ENCODE results near the gene SLC25A47.

DNA sequence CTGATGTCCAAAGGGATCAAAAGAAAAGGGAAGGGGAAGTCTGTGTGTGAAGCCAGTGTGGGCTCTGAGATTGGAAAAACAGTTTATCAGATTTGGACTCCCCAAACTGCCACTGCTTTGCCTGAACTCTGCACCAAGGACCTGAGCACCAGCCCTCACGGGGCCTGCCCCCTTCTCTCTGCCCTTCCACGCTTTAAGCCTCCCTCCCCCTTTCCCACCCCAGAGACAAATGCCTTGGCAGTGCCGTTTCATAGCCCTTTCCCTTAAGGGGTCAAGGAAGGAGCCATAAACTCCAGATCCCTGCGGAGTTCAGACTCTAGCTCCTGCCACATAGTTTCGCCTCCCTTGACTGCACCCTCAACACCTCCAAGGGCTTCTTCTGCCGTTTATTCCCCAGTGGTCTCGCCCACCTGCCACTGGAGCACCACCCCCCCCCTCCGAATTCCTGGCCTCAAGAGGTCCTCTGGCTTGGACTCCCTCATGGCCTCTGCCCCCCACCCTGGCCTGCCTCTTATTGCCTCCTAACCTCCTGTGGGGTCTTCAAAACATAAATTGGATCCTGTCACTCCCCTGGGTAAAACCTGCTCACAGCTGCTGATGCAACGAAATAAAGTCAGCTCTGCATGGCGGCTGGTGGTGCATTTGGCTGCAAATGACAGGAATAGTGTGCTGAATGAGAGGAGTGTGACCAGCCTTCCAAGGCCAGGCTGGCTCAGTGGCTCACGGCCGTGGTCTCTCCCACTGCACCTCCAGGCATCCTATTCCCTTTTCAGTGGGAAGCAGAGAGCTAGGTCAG is 35.7 kb upstream of the SLC25A47 start:
- TF ChIP-seq, protein P1, sequence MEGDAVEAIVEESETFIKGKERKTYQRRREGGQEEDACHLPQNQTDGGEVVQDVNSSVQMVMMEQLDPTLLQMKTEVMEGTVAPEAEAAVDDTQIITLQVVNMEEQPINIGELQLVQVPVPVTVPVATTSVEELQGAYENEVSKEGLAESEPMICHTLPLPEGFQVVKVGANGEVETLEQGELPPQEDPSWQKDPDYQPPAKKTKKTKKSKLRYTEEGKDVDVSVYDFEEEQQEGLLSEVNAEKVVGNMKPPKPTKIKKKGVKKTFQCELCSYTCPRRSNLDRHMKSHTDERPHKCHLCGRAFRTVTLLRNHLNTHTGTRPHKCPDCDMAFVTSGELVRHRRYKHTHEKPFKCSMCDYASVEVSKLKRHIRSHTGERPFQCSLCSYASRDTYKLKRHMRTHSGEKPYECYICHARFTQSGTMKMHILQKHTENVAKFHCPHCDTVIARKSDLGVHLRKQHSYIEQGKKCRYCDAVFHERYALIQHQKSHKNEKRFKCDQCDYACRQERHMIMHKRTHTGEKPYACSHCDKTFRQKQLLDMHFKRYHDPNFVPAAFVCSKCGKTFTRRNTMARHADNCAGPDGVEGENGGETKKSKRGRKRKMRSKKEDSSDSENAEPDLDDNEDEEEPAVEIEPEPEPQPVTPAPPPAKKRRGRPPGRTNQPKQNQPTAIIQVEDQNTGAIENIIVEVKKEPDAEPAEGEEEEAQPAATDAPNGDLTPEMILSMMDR (IDR thresholded peaks at IDR 0.05): no peak
- no peak for TF ChIP-seq SMAD4 (CRISPR knock-in tag; IDR thresholded peaks at IDR 0.05)
- no peak for TF ChIP-seq E2F1 (CRISPR knock-in tag; IDR thresholded peaks at IDR 0.05)
